K562 (cell line): ENCODE measurements around the gene TRAF3. TPM values are rescaled to one million over a fixed set of nuclear protein-coding genes. Genes with fewer than 3 reads are reported as not detected.

Source experiments
- HDAC1 ChIP-seq, 2 experiments: fragments of 450-650 bp; IDR thresholded peaks; 2 replicates each; pipeline ENCODE4 v1.6.1; 2016 to 2017; ENCODE audit warnings: inconsistent platforms in 1 of 2, mild to moderate bottlenecking in 1 of 2, moderate library complexity in 1 of 2
- HOXB6 ChIP-seq: fragments of 250-450 bp; sonication (Bioruptor Pico); IDR thresholded peaks from 2 replicates; pipeline ENCODE4 v1.5.1; 2022; ENCODE audit warnings: mild to moderate bottlenecking, borderline replicate concordance
- KLF10 ChIP-seq: fragments of 250-450 bp; sonication (Bioruptor Pico); IDR thresholded peaks from 2 replicates; pipeline ENCODE4 v1.6.1; 2021; ENCODE audit warnings: matching md5 sums
- KLF6 ChIP-seq: fragments of 250-450 bp; sonication (Bioruptor Pico); IDR thresholded peaks from 2 replicates; pipeline ENCODE4 v1.4.0; 2020; ENCODE audit warnings: mild to moderate bottlenecking, moderate library complexity, borderline replicate concordance
- MCM7 ChIP-seq, 2 experiments: fragments of 450-650 bp; IDR thresholded peaks; 2 replicates each; pipeline ENCODE4 v1.6.1; 2016 to 2018
- NBN ChIP-seq: fragments of 450-650 bp; IDR thresholded peaks from 2 replicates; pipeline ENCODE4 v1.6.1; 2016; ENCODE audit warnings: low read depth, mild to moderate bottlenecking
- NR2C2 ChIP-seq, 2 experiments: fragments of 200-800 bp in 1 of 2; sonication (Bioruptor generic) in 1 of 2; sonication (generic) in 1 of 2; formaldehyde crosslinking in 1 of 2; IDR thresholded peaks; 2 replicates each; pipeline versions ENCODE4 v1.6.1 to v1.8.0; 2016 to 2022; ENCODE audit warnings: mild to moderate bottlenecking in 1 of 2, missing compliant biosample characterization in 1 of 2, missing genetic modification characterization in 1 of 2, missing genetic modification reagents in 1 of 2
- NR4A1 ChIP-seq, 2 experiments: fragments of 250-450 bp in 1 of 2; fragments of 450-650 bp in 1 of 2; sonication (Bioruptor Pico) in 1 of 2; IDR thresholded peaks; 2 replicates each; pipeline versions ENCODE4 v1.4.0 to v1.6.1; 2016 to 2020; ENCODE audit warnings: mild to moderate bottlenecking in 2 of 2, missing compliant biosample characterization in 1 of 2, missing genetic modification characterization in 1 of 2, moderate library complexity in 1 of 2
- REST ChIP-seq, 2 experiments: fragments of 450-650 bp; formaldehyde crosslinking in 1 of 2; IDR thresholded peaks; 2 replicates each; pipeline versions ENCODE4 v1.4.0 to v1.6.1; 2014 to 2020; ENCODE audit warnings: mild to moderate bottlenecking in 2 of 2, borderline replicate concordance in 1 of 2, low read depth in 1 of 2
- SMAD4 ChIP-seq: fragments of 250-450 bp; sonication (Bioruptor Pico); conservative IDR thresholded peaks from 2 replicates; pipeline ENCODE4 v1.8.0; 2021; ENCODE audit warnings: inconsistent platforms, mild to moderate bottlenecking, moderate library complexity
- ZNF277 ChIP-seq: fragments of 250-450 bp; sonication (Bioruptor Pico); IDR thresholded peaks from 2 replicates; pipeline ENCODE4 v1.8.0; 2022; ENCODE audit warnings: inconsistent platforms, mild to moderate bottlenecking, moderate library complexity, borderline replicate concordance
- ZNF518B ChIP-seq: fragments of 250-450 bp; sonication (Bioruptor Pico); IDR thresholded peaks from 2 replicates; pipeline ENCODE4 v1.5.0; 2021; ENCODE audit warnings: mild to moderate bottlenecking, moderate library complexity
- polyA plus RNA-seq, 8 experiments: library from polyadenylated mRNA; depleted of rRNA in 4 of 8; stranded (reverse) in 5 of 8; unstranded in 3 of 8; fragments of >200 nt; fragmentation: Nextera tagmentation in 2 of 8; fragmentation: Illumina TruSeq in 1 of 8; extraction: Ambion mirVana in 2 of 8; extraction: Trizol in 1 of 8; gene quantifications; 2 replicates each; pipeline versions ENCODE4 v1.2.1 to v1.2.3, GENCODE V29; 2011 to 2014; ENCODE audit warnings: inconsistent platforms in 1 of 8, missing spikeins in 1 of 8
- total RNA-seq, 7 experiments: library from RNA; depleted of rRNA in 6 of 7; stranded (reverse); fragments of >200 nt in 6 of 7; fragmentation: Illumina TruSeq in 2 of 7; extraction: Trizol in 2 of 7; gene quantifications; 2 replicates each; pipeline versions ENCODE4 v1.2.1 to v1.2.3, GENCODE V29; 2011 to 2021; ENCODE audit warnings: low replicate concordance in 1 of 7

TRAF3 gene
- total and polyA plus RNA-seq, 9 of the 15 experiments (the other 6 are each of a cell fraction or from before 2014, with no cell fraction given) = 0.52 to 21.3 (median 9.9) TPM

- TF ChIP-seq NR2C2 (CRISPR knock-in tag; IDR thresholded peaks at IDR 0.05) (no peak), NR2C2 (tag; IDR thresholded peaks at IDR 0.05) (no peak; the same call in 1 of the 2 replicates), REST (IDR thresholded peaks at IDR 0.05; ENCODE audit: borderline replicate concordance) (no peak), REST (CRISPR knock-in tag; IDR thresholded peaks at IDR 0.05; ENCODE audit: low read depth) (no peak), NBN (no peak), SMAD4 (CRISPR knock-in tag) (peak; percentile 11; the same call in 1 of the 2 replicates), KLF6 (CRISPR knock-in tag) (no peak), HDAC1 (IDR thresholded peaks at IDR 0.05) (0 out of 4 replicates have a peak, but pooled peaks of 1 of the 2 experiments have one; percentile 32), NR4A1 (CRISPR knock-in tag; IDR thresholded peaks at IDR 0.05) (no peak), NR4A1 (tag; IDR thresholded peaks at IDR 0.05) (no peak), HOXB6 (no peak), KLF10 (CRISPR knock-in tag) (no peak), ZNF277 (no peak), ZNF518B (no peak), MCM7 (IDR thresholded peaks at IDR 0.05) (no peak)
These were observed at the start of gene TRAF3 (continued) for GRCh38 chr14:102776761-102777710.
